Lower leg skin (tissue), 3 donors: ENCODE results near the gene RRP9.

ENCODE experiments used
- CTCF ChIP-seq, 3 donors: fragments of 450-650 bp; IDR thresholded peaks; one replicate each; pipeline ENCODE4 v1.5.1; 2016; ENCODE audit warnings: antibody characterized with exemption in 3 of 3, mild to moderate bottlenecking in 3 of 3, moderate library complexity in 2 of 3
- POLR2A ChIP-seq, 2 donors: fragments of 450-650 bp; IDR thresholded peaks; one replicate each; pipeline ENCODE4 v1.6.1; 2016 to 2017; ENCODE audit warnings: antibody characterized with exemption in 2 of 2, mild to moderate bottlenecking in 1 of 2, moderate library complexity in 1 of 2

GRCh38 chr3:51954105-51954504, 12.4 kb upstream of the RRP9 start:
- no peak for TF ChIP-seq CTCF (IDR thresholded peaks at IDR 0.05)
- TF ChIP-seq POLR2A (IDR thresholded peaks at IDR 0.05), result no peak
